GM18505 (cell line): ENCODE measurements around the gene HFE.
A peak's percentile ranks its signal among the peaks of the same experiment; 100 is the strongest.

Experiments used
- ATAC-seq: cut with Tn5 transposase; IDR thresholded peaks from one replicate; pipeline ENCODE4 v1.9.1; 2021; ENCODE audit not compliant: unreplicated experiment
- POLR2A ChIP-seq: IDR thresholded peaks from 4 replicates; pipeline ENCODE4 v1.6.1; 2011; ENCODE audit warnings: borderline replicate concordance; ENCODE audit not compliant: insufficient read depth, insufficient read length; ENCODE audit errors: extremely low read depth

HFE gene

GRCh38 chr6:26086211-26086610, 1.0 kb upstream of the HFE start:
- ATAC-seq: no peak
- no peak for TF ChIP-seq POLR2A

- TF ChIP-seq POLR2A: no peak
- no peak for ATAC-seq
Measured at GRCh38 chr6:26088344-26088743, 1.1 kb downstream of the HFE start.

GRCh38 chr6:26089272-26089671, 2.0 kb downstream of the HFE start:
- ATAC-seq: no peak
- no peak for TF ChIP-seq POLR2A

- no peak for ATAC-seq
Measured at GRCh38 chr6:26092443-26092842, 5.2 kb downstream of the HFE start.

GRCh38 chr6:26094036-26094435, 6.8 kb downstream of the HFE start:
- TF ChIP-seq POLR2A: no peak
- ATAC-seq: no peak

More at GRCh38 chr6:26092443-26092842, 5.2 kb downstream of the HFE start:
- no peak for TF ChIP-seq POLR2A

- no peak for TF ChIP-seq POLR2A
- ATAC-seq: peak; percentile 56
Measured at GRCh38 chr6:26097268-26097875, 10.1 kb downstream of the HFE start.

- ATAC-seq: peak; percentile 60
- TF ChIP-seq POLR2A: no peak
Measured at GRCh38 chr6:26103141-26103769, 16.0 kb downstream of the HFE start.

- peak; percentile 100 for TF ChIP-seq POLR2A
- ATAC-seq: peak; percentile 83
Measured at GRCh38 chr6:26103770-26104456, 16.7 kb downstream of the HFE start.

GRCh38 chr6:26104457-26105108, 17.4 kb downstream of the HFE start:
- ATAC-seq: peak; percentile 11
- no peak for TF ChIP-seq POLR2A

- no peak for TF ChIP-seq POLR2A
- no peak for ATAC-seq
Measured at GRCh38 chr6:26105109-26105730, 18.0 kb downstream of the HFE start.

GRCh38 chr6:26105842-26106241, 18.6 kb downstream of the HFE start:
- no peak for TF ChIP-seq POLR2A
- no peak for ATAC-seq

- TF ChIP-seq POLR2A: no peak
- no peak for ATAC-seq
Measured at GRCh38 chr6:26107935-26108334, 20.7 kb downstream of the HFE start.

- TF ChIP-seq POLR2A: no peak
- no peak for ATAC-seq
Measured at GRCh38 chr6:26109772-26110171, 22.5 kb downstream of the HFE start.
